Dendritic cell treated with granulocyte-macrophage colony-stimulating factor and Interleukin-4, amounts not matched to agents 40 ng/mL and 50 ng/mL, for 4 days (primary cell): ENCODE measurements around the gene RPS15A.

Experiments used
- H3K27ac Mint-ChIP-seq: one replicate; pipeline ENCODE4 v1.8.0; 2022; ENCODE audit warnings: mild to moderate bottlenecking, mixed read lengths
- H3K27me3 Mint-ChIP-seq: one replicate; pipeline ENCODE4 v1.8.0; 2022; ENCODE audit warnings: mild to moderate bottlenecking, mixed read lengths
- H3K36me3 Mint-ChIP-seq: one replicate; pipeline ENCODE4 v1.8.0; 2022; ENCODE audit warnings: low read depth, mixed read lengths
- H3K4me1 Mint-ChIP-seq: one replicate; pipeline ENCODE4 v1.8.0; 2022; ENCODE audit warnings: low read depth, mixed read lengths
- H3K4me3 Mint-ChIP-seq: one replicate; pipeline ENCODE4 v1.8.0; 2022; ENCODE audit warnings: mild to moderate bottlenecking, moderate library complexity, mixed read lengths
- H3K9me3 Mint-ChIP-seq: one replicate; pipeline ENCODE4 v1.8.0; 2022; ENCODE audit warnings: mixed read lengths
- intact Hi-C: fragments of 100-400 bp; cut with micrococcal nuclease; formaldehyde crosslinking; loops from one replicate; pipeline ENCODE4 v1.15.0; 2022

The RPS15A gene

DNA sequence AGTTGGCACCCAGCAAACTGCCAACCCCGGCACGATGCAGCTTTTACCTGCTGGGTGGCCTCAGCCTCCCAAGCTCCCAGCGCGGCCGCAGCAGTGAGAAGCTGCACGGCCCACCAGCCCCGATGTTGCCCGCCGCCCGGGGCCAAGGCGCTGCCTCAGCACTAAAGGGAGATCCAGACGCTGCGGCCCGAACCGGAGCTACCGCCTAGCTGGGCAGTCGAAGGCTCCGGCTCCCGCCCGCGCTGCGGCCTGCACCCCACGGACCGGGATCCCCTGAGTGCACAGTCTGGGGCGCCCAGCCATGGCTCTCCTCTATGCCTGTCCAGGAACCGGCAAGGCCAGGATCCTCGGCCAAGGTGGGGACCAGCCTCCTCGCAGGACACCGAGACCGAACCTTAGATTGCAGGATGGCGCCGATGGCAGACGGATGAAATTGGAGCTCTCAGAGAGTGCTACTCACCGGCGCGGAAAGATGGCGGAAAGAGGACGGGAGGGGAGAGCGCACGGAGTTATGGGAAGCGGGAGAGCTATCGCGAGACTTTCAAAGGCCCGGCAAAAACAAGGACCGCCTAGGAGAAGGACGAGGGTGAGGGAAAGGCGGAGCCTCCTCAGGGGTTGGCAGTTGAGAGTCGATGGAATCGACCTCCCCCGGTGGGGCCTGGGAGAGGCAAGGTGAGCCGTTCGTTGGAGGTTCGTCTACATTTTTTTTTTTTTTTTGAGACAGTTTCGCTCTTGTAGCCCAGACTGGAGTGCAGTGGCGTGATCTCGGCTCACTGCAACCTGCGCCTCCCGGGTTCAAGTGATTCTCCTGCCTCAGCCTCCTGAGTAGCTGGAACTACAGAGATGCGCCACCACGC lies at the start of gene RPS15A:
RPS15A (minus strand) TSS at position 485 of the 857 bp plus-strand sequence. CDS start 1,221 bp downstream, outside the sequence.
- Mint-ChIP-seq H3K36me3 (peaks cover 89% of the 10 kb centered on the region), H3K27ac (peak within 1 kb of the TSS; percentile 90), H3K4me3 (peak within 1 kb of the TSS; percentile 98), H3K4me1 (peaks cover 37% of the 10 kb centered on the region), H3K9me3 (no peaks in the 10 kb centered on the region), H3K27me3 (no peaks in the 10 kb centered on the region)
- intact Hi-C loops, result no loop called here

DNA sequence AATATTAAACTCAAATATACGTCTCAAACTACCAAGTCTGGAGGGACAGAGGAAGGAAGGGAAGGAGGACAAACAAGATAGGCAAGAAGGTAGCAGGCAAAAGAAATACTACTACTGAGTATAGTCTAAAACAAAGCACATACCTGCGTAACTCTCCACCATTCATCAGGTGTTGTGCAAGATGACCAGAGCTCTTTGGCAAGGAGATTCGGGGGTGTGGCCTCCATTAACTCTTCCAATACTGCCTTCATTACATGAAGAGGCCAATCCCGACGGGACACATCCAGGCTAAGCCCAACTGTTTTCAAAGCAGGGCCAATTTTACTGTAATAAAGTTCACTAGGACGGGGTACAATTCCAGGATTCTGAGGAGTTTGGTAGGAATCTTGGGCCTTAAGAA lies 49.4 kb upstream of the RPS15A start:
- Mint-ChIP-seq H3K4me3 (no peak overlapping the region), H3K27ac (no peak overlapping the region), H3K36me3 (peaks cover 100% of the 10 kb centered on the region), H3K4me1 (no peaks in the 10 kb centered on the region), H3K27me3 (no peaks in the 10 kb centered on the region), H3K9me3 (peaks cover 15% of the 10 kb centered on the region)
- intact Hi-C loops, result no loop called here

DNA sequence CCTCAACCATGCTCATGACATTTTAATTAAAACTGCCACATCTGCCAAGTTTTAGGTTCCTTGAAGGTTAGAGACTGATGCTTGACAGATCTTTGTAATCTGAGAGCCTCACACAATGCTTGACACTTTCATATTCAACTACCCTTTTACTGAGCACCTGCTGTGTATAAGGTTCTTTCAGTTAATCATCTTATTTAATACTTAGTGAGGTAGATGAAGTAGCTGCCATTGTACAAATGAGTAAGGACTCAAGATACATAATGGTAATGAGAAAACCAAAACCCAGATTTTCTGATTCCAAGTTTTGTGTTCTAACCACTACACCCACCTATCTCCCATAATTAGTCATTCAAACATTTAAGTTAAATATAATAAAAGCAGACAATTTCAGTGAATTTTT lies 46.6 kb upstream of the RPS15A start:
- intact Hi-C loops, result no loop called here
- Mint-ChIP-seq H3K4me1 (no peaks in the 10 kb centered on the region), H3K27me3 (no peaks in the 10 kb centered on the region), H3K36me3 (peaks cover 92% of the 10 kb centered on the region), H3K9me3 (peaks cover 15% of the 10 kb centered on the region), H3K4me3 (no peak overlapping the region), H3K27ac (no peak overlapping the region)

DNA sequence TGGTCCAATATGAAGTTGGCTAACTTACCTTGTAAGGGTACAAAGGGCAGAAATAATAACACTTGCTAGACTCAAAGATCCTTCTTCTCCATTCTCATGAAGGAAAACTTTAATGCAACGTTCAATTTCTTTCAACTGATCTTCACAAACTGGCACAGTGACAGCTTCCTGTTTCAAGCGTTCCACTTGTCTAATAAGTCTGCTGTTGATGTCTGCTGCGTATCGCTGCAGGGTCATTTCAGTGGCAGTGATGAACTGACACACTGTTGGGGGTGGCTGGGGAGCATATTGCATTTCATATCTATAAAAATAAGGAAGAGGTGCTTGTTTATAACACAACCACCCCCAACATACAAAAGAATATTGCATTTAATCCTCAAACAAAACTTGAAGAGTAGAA lies 44.7 kb upstream of the RPS15A start:
- intact Hi-C loops, result no loop called here
- no peak overlapping the region for H3K27ac Mint-ChIP-seq

DNA sequence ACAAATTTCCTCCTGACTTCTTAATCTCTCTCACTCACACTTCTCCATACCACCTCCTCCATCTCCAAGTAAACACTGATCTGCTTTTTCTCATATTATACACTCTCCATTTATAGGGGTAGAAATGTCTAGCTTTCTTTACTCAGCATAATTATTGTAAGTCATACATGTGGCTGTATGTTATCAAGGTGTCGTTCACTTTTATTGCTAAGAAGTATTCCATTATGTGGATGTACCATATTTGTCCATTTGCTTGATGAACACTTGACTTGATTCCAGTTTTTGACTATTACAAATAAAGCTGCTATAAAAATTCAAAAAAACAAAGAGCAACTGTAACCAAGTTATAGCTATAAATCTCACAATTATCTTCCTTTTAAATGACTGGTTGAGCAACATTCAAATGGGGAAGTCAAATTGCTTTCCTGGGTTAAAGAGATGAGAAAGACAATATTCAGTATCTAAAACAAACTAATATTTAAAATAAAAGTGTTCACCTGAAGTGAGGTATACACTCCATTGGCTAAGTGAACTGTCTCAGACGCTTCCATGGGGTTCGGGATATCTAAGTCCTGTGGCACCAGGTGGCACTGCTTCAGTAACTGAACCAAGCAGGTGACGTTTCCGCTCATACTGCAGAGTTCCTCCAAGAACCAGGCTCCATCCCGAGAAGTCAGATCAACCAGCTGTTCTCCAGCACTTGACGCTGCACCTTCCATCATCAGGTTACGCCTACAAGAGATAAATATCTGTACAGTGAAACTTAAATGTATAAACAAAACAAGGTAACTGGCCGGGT lies 43.8 kb upstream of the RPS15A start:
- Mint-ChIP-seq H3K4me3 (no peak overlapping the region), H3K4me1 (no peaks in the 10 kb centered on the region), H3K27ac (no peak overlapping the region), H3K27me3 (no peaks in the 10 kb centered on the region), H3K9me3 (peaks cover 15% of the 10 kb centered on the region), H3K36me3 (peaks cover 89% of the 10 kb centered on the region)
- intact Hi-C loops, result no loop called here

More for the DNA sequence above, 44.7 kb upstream of the RPS15A start:
- Mint-ChIP-seq H3K4me1 (no peaks in the 10 kb centered on the region), H3K9me3 (peaks cover 15% of the 10 kb centered on the region), H3K36me3 (peaks cover 89% of the 10 kb centered on the region), H3K4me3 (no peak overlapping the region), H3K27me3 (no peaks in the 10 kb centered on the region)

DNA sequence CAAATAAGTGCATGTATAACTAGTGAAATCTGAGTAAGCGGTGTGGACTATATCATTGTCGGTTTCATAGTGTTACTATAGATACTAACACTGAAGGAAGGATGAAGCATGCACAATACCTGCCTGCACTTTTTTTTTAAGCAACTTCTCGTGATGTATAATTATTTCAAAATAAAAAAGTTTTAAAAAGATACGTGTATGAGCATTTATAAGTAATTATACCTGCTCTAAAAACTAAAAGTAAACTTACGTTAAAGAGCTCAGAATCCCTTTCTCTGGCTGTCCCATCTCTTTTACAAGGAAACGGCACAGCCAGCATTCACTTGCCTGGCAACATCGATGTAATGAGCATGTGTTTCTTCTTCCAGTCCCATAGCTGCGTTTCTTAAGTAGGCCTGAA lies 42.5 kb upstream of the RPS15A start:
- no peaks in the 10 kb centered on the region for H3K27me3 Mint-ChIP-seq
- H3K4me1 Mint-ChIP-seq, result no peaks in the 10 kb centered on the region
- H3K4me3 Mint-ChIP-seq, result no peak overlapping the region
- intact Hi-C loops, result no loop called here
- H3K27ac Mint-ChIP-seq, result no peak overlapping the region
- H3K36me3 Mint-ChIP-seq, result peaks cover 89% of the 10 kb centered on the region
- H3K9me3 Mint-ChIP-seq, result peaks cover 15% of the 10 kb centered on the region

DNA sequence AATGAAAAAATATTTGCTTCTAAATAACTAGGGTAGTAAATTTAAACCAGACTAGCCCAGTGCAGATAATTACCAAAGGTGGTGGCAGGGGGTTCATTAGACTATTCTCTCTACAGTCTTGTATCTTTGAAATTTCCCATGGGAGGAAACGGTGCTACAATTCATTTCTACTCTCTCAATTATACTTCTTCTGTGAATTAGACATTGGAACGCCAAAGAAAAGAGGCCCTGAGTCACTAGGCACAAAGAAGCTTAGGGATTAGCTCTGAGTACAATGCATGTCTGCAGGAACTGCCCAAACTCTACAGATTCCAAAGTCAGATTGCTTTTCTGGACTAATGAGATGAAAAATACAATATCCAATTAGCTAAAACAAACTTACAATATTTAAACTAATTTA lies 41.9 kb upstream of the RPS15A start:
- H3K4me3 Mint-ChIP-seq, result no peak overlapping the region
- intact Hi-C loops, result no loop called here

DNA sequence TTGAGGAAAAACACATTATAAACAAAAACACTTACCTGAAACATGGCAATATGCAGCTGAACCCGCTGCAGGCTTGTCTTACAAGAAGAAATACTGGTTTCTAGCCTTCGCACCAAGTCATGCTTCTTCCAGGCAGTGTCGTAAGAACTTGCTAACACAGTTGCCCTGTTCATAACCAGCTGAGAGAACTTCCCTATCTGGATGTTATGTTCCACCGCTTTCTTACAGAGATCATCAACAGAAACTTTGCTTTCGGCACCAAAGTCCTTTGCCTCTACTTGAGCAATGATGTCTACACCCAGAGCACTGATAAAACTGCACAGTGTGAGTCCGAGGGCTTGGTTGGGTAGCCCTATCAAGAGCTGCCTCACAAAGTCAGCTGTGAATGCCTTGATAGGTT lies 39.1 kb upstream of the RPS15A start:
- Mint-ChIP-seq H3K27ac (no peak overlapping the region), H3K9me3 (no peaks in the 10 kb centered on the region), H3K27me3 (no peaks in the 10 kb centered on the region), H3K4me3 (no peak overlapping the region), H3K36me3 (peaks cover 61% of the 10 kb centered on the region), H3K4me1 (no peaks in the 10 kb centered on the region)
- intact Hi-C loops, result no loop called here

More for the DNA sequence above, 41.9 kb upstream of the RPS15A start:
- Mint-ChIP-seq H3K9me3 (peaks cover 15% of the 10 kb centered on the region), H3K27me3 (no peaks in the 10 kb centered on the region), H3K36me3 (peaks cover 86% of the 10 kb centered on the region), H3K27ac (no peak overlapping the region), H3K4me1 (no peaks in the 10 kb centered on the region)

DNA sequence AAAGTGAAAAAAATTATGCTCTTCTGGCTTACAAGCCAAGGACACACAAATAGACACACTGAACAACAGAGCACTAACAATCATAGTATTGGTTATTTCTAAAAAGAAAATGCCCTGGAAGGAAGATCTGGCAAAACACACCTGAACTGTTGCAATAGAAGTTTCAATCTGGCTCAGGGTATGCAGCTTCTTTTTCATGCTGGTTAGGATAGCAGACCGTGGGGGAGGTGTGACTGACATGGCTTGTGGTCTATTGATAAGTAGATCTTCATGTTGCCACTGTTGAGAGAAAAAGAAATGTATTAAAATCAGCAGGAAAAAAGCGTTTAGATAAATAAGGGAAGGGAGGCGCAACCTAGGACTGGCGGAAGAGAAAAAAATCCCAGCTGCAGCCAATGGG lies 37.8 kb upstream of the RPS15A start:
- no peak overlapping the region for H3K27ac Mint-ChIP-seq
- H3K36me3 Mint-ChIP-seq, result peaks cover 49% of the 10 kb centered on the region
- no peaks in the 10 kb centered on the region for H3K27me3 Mint-ChIP-seq
- H3K4me3 Mint-ChIP-seq, result no peak overlapping the region
- H3K9me3 Mint-ChIP-seq, result no peaks in the 10 kb centered on the region
- H3K4me1 Mint-ChIP-seq, result no peaks in the 10 kb centered on the region
- intact Hi-C loops, result no loop called here

DNA sequence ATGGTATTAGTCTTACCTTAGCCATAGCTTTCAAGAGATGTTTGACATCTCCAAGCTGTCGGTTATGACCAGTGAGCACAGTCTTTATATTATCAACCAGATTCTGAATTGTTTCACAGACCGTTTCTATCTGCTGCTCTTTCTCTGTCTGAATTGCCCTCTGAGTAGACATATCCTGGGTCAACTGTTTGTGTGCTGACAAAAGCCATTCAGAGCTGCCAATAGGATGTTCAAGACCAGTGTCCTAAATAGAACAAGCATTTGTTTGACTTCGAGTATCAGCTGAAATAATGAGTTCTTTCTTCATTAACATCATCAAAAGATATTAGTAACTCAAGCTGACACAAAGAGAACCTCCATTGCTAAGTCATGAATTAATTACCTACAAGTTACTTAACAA lies 26.2 kb upstream of the RPS15A start:
- no peaks in the 10 kb centered on the region for H3K9me3 Mint-ChIP-seq
- intact Hi-C loops, result no loop called here
- H3K27me3 Mint-ChIP-seq, result no peaks in the 10 kb centered on the region
- H3K36me3 Mint-ChIP-seq, result peaks cover 85% of the 10 kb centered on the region
- H3K27ac Mint-ChIP-seq, result no peak overlapping the region
- no peaks in the 10 kb centered on the region for H3K4me1 Mint-ChIP-seq
- H3K4me3 Mint-ChIP-seq, result no peak overlapping the region

DNA sequence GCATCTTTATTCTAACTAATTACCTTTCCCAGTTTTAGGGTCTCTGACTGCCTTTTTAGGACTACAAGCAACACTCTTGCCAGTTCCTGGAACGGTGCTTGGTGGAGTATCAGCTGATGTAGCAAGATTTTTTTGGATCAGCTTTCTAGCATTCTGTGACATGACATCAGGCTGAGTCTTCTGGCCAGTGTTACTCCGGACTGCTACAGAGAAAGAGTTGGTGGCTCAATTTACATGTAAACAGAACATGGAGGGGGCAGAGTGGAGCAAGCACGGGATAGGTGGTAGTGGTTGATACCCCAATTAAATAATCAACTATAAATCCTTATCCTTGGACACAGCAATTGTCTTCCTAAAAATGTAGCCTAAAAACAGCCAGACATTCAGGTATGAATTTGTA lies 21.8 kb upstream of the RPS15A start:
- Mint-ChIP-seq H3K36me3 (peaks cover 94% of the 10 kb centered on the region), H3K9me3 (no peaks in the 10 kb centered on the region), H3K4me1 (no peaks in the 10 kb centered on the region), H3K4me3 (no peak overlapping the region), H3K27me3 (no peaks in the 10 kb centered on the region), H3K27ac (no peak overlapping the region)
- intact Hi-C loops, result no loop called here

DNA sequence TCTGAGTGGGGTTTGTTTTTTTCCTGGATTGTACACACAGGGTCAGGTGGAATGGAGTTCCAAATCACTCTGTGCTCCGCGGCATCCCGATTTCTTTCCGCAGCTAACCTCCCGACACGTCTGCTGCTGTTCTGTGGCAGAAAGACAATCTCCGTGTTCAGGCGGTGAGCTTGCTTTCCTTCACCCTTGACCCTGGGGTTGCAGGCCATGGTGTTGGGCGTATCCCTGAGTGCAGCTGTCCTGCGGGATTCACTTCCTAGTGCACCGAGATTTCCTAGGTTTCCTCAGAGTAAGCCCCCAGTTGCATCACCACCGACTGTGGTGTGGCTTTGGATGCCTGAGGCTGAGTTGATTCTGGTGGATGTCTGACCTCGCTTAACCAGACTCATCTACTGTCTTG lies 19.0 kb upstream of the RPS15A start:
- Mint-ChIP-seq H3K36me3 (peaks cover 83% of the 10 kb centered on the region), H3K4me1 (peaks cover 12% of the 10 kb centered on the region), H3K9me3 (no peaks in the 10 kb centered on the region), H3K27ac (no peak overlapping the region), H3K4me3 (no peak overlapping the region), H3K27me3 (no peaks in the 10 kb centered on the region)
- intact Hi-C loops, result no loop called here

DNA sequence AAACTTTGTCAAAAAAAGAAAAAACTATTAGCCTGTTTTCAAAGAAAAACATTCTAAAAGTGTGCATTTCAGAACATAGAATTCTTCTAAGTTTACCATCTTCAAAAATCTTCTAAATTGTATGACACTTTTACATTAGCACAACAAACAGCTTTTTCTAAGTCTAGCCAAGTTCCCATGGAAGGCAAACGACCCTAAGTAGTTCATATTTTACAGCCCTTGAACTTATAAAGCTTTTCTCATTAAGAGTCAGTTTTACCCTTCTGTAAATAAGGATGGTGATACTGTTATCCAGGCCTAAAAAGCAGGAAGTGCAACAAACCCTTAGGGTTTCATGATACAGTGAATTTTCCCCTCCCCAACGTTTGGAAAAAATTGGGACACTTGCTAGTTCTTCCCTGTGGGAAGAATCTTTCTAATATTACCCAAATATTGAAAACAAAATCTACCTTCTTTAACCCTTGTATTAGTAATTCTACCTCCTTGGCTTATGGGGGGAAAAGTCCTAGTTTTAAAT lies 15.2 kb upstream of the RPS15A start:
- no peaks in the 10 kb centered on the region for H3K9me3 Mint-ChIP-seq
- intact Hi-C loops, result no loop called here
- H3K27ac Mint-ChIP-seq, result no peak overlapping the region
- no peaks in the 10 kb centered on the region for H3K27me3 Mint-ChIP-seq
- peaks cover 33% of the 10 kb centered on the region for H3K4me1 Mint-ChIP-seq
- H3K4me3 Mint-ChIP-seq, result no peak overlapping the region
- H3K36me3 Mint-ChIP-seq, result peaks cover 68% of the 10 kb centered on the region

DNA sequence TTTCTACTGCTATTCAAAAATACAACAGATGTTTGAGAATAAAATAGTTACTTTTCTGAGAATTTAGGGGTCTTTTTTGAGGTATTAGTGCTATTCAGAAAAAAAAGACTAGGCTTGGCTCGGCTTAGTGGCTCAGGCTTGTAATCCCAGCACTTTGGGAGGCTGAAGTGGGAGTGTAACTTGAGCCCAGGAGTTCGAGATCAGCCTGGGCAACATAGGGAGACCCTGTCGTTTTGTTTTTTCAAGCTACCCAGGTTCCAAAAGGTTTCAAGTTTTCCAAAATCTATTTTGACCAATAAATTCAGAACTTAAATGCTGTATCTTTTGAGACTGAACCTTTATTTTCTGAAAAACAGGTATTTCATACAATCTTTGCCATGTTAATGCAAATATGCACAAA lies 14.4 kb upstream of the RPS15A start:
- Mint-ChIP-seq H3K4me1 (peaks cover 41% of the 10 kb centered on the region), H3K9me3 (no peaks in the 10 kb centered on the region), H3K27me3 (no peaks in the 10 kb centered on the region), H3K4me3 (no peak overlapping the region), H3K36me3 (peaks cover 61% of the 10 kb centered on the region), H3K27ac (peak overlapping the region; percentile 92)
- intact Hi-C loops, result loop anchor here (5.0 kb wide), 1 partner anchor 263 kb away; the partner anchor contains the start of gene COQ7
